ENCODE results near the gene PTPRA. TPM values are rescaled to one million over a fixed set of nuclear protein-coding genes. Genes with fewer than 3 reads are reported as not detected.

The PTPRA gene
- total RNA-seq, 1 donor from 2014 or later: 67.0 TPM

DNA sequence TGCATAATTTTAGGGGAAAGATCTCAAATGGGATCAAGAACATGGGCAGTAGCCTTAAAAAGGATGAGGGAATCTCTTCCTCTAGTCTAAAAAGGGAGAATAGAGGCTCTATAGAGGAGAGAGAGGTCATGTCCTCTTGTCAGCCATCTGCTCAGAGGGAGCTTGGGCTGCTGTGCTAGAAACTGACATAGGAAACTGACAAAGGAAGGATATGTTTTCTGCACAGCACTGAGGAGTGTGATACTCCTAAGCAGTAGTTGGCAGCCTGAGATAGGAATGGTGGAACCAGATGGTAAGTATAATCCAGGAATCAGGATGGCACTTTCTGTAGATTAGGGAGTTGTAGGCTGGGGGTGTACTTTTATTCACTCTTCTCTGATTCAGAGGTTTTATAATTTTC, 59.2 kb downstream of the PTPRA start:
- TF ChIP-seq, protein P1, sequence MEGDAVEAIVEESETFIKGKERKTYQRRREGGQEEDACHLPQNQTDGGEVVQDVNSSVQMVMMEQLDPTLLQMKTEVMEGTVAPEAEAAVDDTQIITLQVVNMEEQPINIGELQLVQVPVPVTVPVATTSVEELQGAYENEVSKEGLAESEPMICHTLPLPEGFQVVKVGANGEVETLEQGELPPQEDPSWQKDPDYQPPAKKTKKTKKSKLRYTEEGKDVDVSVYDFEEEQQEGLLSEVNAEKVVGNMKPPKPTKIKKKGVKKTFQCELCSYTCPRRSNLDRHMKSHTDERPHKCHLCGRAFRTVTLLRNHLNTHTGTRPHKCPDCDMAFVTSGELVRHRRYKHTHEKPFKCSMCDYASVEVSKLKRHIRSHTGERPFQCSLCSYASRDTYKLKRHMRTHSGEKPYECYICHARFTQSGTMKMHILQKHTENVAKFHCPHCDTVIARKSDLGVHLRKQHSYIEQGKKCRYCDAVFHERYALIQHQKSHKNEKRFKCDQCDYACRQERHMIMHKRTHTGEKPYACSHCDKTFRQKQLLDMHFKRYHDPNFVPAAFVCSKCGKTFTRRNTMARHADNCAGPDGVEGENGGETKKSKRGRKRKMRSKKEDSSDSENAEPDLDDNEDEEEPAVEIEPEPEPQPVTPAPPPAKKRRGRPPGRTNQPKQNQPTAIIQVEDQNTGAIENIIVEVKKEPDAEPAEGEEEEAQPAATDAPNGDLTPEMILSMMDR (IDR thresholded peaks at IDR 0.05; ENCODE audit: unreplicated experiment): no peak
- H3K4me1 Mint-ChIP-seq: no peaks in the 10 kb centered on the region
- no peak overlapping the region for H3K27ac Mint-ChIP-seq
- H3K9me3 Mint-ChIP-seq: peaks cover 4% of the 10 kb centered on the region
- DNase-seq (ENCODE audit: low spot score in 2 of 2, unreplicated experiment in 2 of 2): no peak
- H3K4me3 Mint-ChIP-seq: no peak overlapping the region
- peaks cover 7% of the 10 kb centered on the region for H3K36me3 Mint-ChIP-seq
- no peaks in the 10 kb centered on the region for H3K27me3 Mint-ChIP-seq (ENCODE audit: low read depth)

DNA sequence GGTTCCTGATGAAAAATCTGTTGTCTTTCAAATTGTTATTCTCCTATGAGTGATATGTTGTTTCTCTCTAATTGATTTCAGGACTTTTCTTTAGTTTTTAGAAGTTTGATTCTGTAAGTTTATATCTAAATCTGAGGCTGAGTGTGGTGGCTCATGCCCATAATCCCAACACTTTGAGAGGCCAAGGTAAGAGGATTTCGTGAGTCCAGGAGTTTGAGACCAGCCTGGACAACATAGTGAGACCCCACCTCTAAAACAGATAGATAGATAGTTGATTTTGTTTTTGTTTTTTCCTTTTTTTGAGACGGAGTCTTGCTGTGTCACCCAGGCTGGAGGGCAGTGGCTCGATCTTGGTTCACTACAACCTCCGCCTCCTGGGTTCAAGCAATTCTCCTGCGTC, 64.6 kb downstream of the PTPRA start:
- Mint-ChIP-seq H3K4me3 (no peak overlapping the region), H3K27ac (no peak overlapping the region), H3K9me3 (peaks cover 4% of the 10 kb centered on the region), H3K4me1 (peaks cover 7% of the 10 kb centered on the region), H3K36me3 (peaks cover 10% of the 10 kb centered on the region), H3K27me3 (ENCODE audit: low read depth) (no peaks in the 10 kb centered on the region)
- TF ChIP-seq, protein P1 (IDR thresholded peaks at IDR 0.05; ENCODE audit: unreplicated experiment): no peak
- DNase-seq (ENCODE audit: low spot score in 2 of 2, unreplicated experiment in 2 of 2): no peak

DNA sequence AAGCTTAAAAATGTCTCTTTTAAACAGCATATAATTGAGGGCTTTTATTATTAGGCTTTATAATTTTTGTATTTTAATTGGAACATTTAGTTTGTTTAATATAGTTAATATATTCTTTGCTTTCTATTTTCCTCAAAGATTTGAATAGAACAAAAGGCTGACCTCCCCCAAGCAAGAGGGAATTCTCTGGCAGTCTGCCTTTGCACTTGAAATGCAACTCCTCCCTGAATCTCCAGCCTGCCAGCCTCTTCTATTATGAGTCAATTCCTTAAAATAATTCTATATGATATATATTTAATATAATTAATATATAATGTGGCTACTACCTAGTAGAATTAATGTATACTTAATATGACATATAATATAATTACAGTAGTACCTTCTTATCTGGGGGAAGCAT, 69.2 kb downstream of the PTPRA start:
- peaks cover 15% of the 10 kb centered on the region for H3K4me1 Mint-ChIP-seq
- no peaks in the 10 kb centered on the region for H3K9me3 Mint-ChIP-seq
- no peak for DNase-seq (ENCODE audit: low spot score in 2 of 2, unreplicated experiment in 2 of 2)
- H3K4me3 Mint-ChIP-seq: no peak overlapping the region
- no peaks in the 10 kb centered on the region for H3K27me3 Mint-ChIP-seq (ENCODE audit: low read depth)
- no peak overlapping the region for H3K27ac Mint-ChIP-seq
- TF ChIP-seq, protein P1 (IDR thresholded peaks at IDR 0.05; ENCODE audit: unreplicated experiment): no peak
- H3K36me3 Mint-ChIP-seq: peaks cover 8% of the 10 kb centered on the region

DNA sequence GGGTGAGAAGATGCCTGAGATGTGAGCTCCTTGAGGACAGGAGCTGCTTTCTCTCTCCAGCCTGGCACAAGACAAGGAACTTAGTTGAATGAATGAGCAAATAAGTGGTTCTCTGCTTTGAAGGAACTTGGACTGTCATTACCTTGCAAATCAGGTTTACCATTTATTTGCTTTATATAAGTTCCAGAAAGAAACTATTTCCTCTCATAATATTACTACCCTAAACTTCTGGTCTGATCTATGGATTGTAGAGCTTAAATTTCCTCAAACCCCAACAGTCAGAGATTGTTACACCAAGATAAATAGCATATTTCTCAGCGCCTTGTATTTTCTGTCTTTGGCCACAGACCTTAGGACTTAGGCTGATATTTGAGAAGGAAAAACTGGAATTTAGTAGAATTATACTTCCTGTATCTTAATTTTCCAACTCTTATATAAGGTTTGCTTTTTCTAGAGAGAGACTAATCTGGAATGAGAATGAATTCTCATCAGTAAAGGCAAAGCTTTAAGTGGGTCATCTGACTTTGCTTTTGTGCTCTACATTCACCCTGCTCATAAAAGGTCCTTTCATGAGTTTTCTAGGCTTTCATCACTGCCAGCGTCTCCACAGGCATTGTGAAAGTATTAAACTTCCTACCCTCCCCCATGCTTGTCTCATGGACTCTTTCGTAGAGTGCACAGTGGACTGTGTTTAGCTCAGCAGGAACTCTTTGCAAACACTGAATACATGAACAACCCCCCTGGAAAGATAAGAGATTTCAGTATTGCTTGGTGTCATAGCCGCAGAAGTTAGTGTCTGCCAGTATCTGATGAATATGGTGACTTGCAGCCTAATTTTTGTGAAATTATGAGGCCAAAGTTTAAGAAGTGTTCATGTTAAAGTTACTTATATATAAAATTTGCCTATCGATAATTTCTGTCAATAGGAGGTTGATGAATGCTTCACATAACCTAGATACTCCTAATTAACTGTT, 74.0 kb downstream of the PTPRA start:
- H3K9me3 Mint-ChIP-seq: no peaks in the 10 kb centered on the region
- peaks cover 11% of the 10 kb centered on the region for H3K4me1 Mint-ChIP-seq
- H3K27ac Mint-ChIP-seq: peak overlapping the region; percentile 77
- DNase-seq (ENCODE audit: low spot score in 2 of 2, unreplicated experiment in 2 of 2): no peak
- TF ChIP-seq, protein P1 (IDR thresholded peaks at IDR 0.05; ENCODE audit: unreplicated experiment): no peak
- no peaks in the 10 kb centered on the region for H3K27me3 Mint-ChIP-seq (ENCODE audit: low read depth)
- peaks cover 14% of the 10 kb centered on the region for H3K36me3 Mint-ChIP-seq
- no peak overlapping the region for H3K4me3 Mint-ChIP-seq

DNA sequence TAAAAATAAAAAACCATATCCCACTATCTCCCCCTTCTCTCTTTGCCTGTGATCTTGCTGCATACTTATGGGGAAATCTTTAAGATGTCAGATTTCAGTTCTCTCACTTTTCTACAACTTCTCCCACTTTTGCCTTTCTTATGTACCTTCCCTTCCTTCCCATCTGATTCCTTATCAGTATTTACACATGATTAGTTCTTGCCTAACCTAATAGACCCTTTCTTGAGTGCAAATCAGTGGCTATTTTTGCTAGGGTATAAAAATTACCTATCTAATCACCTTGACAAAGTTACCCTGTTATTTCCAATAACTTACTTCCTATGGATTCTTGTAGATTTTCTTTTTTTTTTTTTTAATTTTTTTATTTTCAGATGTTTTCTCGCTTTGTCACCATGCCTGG, 75.7 kb downstream of the PTPRA start:
- TF ChIP-seq, protein P1 (IDR thresholded peaks at IDR 0.05; ENCODE audit: unreplicated experiment): no peak
- H3K4me1 Mint-ChIP-seq: peaks cover 11% of the 10 kb centered on the region
- no peaks in the 10 kb centered on the region for H3K27me3 Mint-ChIP-seq (ENCODE audit: low read depth)
- peaks cover 15% of the 10 kb centered on the region for H3K36me3 Mint-ChIP-seq
- H3K27ac Mint-ChIP-seq: no peak overlapping the region
- DNase-seq (ENCODE audit: low spot score in 2 of 2, unreplicated experiment in 2 of 2): no peak
- no peak overlapping the region for H3K4me3 Mint-ChIP-seq
- H3K9me3 Mint-ChIP-seq: no peaks in the 10 kb centered on the region

Data from mesothelial cell of epicardium (in vitro differentiated cells).